ENCODE measurements around the gene NEU1. TPM values are rescaled to one million over a fixed set of nuclear protein-coding genes. Genes with fewer than 3 reads are reported as not detected.

NEU1 gene
- polyA plus RNA-seq, result 15.2 and 16.1 TPM in 2 replicates

GRCh38 chr6:31862344-31863235 is at the start of gene NEU1:
NEU1 (minus strand) TSS chr6:31862821; CDS start chr6:31862776, 45 bp downstream.

GRCh38 chr6:31901953-31902643 is 39.5 kb upstream of the NEU1 start, which contains the start of gene ZBTB12:
ZBTB12 (minus strand) TSS chr6:31902086; CDS start chr6:31901305, 781 bp downstream.

GRCh38 chr6:31897612-31898382 is 35.2 kb upstream of the NEU1 start, which contains the start of gene EHMT2:
EHMT2 (minus strand) TSS chr6:31897698; CDS start chr6:31897677, 21 bp downstream.

GRCh38 chr6:31878726-31879125 is 16.1 kb upstream of the NEU1 start, which contains the start of gene SLC44A4:
SLC44A4 (minus strand) TSS chr6:31878997; CDS start chr6:31878980, 17 bp downstream.

GRCh38 chr6:31827286-31828079 is 35.1 kb downstream of the NEU1 start, which contains the start of gene HSPA1B:
HSPA1B (plus strand) TSS chr6:31827738; CDS start chr6:31827951, 213 bp downstream.

GRCh38 chr6:31815025-31815838 is 47.4 kb downstream of the NEU1 start, which contains the start of the genes HSPA1A and HSPA1L:
HSPA1A (plus strand) TSS chr6:31815543; CDS start chr6:31815757, 214 bp downstream.
HSPA1L (minus strand) TSS chr6:31815283; CDS start chr6:31811972, 3,311 bp downstream.

Other genes starting within 250 kb of the NEU1 start
- 2.7 TPM in 1 of 2 replicates, not detected in the other for gene AIF1, start 247.6 kb downstream of the NEU1 start, polyA plus RNA-seq
- 3.7 and 3.8 TPM in 2 replicates for gene PRRC2A, start 242.1 kb downstream of the NEU1 start, polyA plus RNA-seq
- 16.0 and 30.8 TPM in 2 replicates for gene BAG6, start 210.2 kb downstream of the NEU1 start, polyA plus RNA-seq
- 1.8 and 2.4 TPM in 2 replicates for gene APOM, start 206.9 kb downstream of the NEU1 start, polyA plus RNA-seq
- gene C6orf47, start 202.0 kb downstream of the NEU1 start, polyA plus RNA-seq, result 0.39 and 1.3 TPM in 2 replicates
- gene GPANK1, start 197.8 kb downstream of the NEU1 start, polyA plus RNA-seq, result 3.1 and 4.2 TPM in 2 replicates
- gene CSNK2B, start 196.7 kb downstream of the NEU1 start, polyA plus RNA-seq, result 299 and 301 TPM in 2 replicates
- gene LY6G5B, start 192.8 kb downstream of the NEU1 start, polyA plus RNA-seq, result 0.24 and 1.8 TPM in 2 replicates
- gene LY6G5C, start 181.8 kb downstream of the NEU1 start, polyA plus RNA-seq, result 0.29 and 2.4 TPM in 2 replicates
- gene ABHD16A, start 159.5 kb downstream of the NEU1 start, polyA plus RNA-seq, result 67.3 and 71.0 TPM in 2 replicates
- not detected in 2 replicates for gene LY6G6F, start 156.0 kb downstream of the NEU1 start, polyA plus RNA-seq
- gene LY6G6D, start 147.5 kb downstream of the NEU1 start, polyA plus RNA-seq, result not detected in 2 replicates
- not detected in 2 replicates for gene LY6G6C, start 141.1 kb downstream of the NEU1 start, polyA plus RNA-seq
- gene MPIG6B, start 139.4 kb downstream of the NEU1 start, polyA plus RNA-seq, result not detected in 2 replicates
- 2.6 and 7.7 TPM in 2 replicates for gene DDAH2, start 133.5 kb downstream of the NEU1 start, polyA plus RNA-seq
- 1.2 and 1.3 TPM in 2 replicates for gene CLIC1, start 126.3 kb downstream of the NEU1 start, polyA plus RNA-seq
- not detected in 2 replicates for gene MSH5, start 122.8 kb downstream of the NEU1 start, polyA plus RNA-seq
- not detected in 2 replicates for gene SAPCD1, start 100.2 kb downstream of the NEU1 start, polyA plus RNA-seq
- gene VWA7, start 85.5 kb downstream of the NEU1 start, polyA plus RNA-seq, result 3.1 TPM in 1 of 2 replicates, not detected in the other
- 5.9 and 6.1 TPM in 2 replicates for gene VARS1, start 67.1 kb downstream of the NEU1 start, polyA plus RNA-seq
- gene LSM2, start 55.9 kb downstream of the NEU1 start, polyA plus RNA-seq, result 26.3 and 31.0 TPM in 2 replicates
- gene HSPA1L, start 47.5 kb downstream of the NEU1 start, polyA plus RNA-seq, result 0.76 and 1.6 TPM in 2 replicates
- gene HSPA1A, start 47.3 kb downstream of the NEU1 start, polyA plus RNA-seq, result 3.4 and 5.1 TPM in 2 replicates
- 0.20 and 1.7 TPM in 2 replicates for gene HSPA1B, start 35.1 kb downstream of the NEU1 start, polyA plus RNA-seq
- not detected in 2 replicates for gene SLC44A4, start 16.2 kb upstream of the NEU1 start, polyA plus RNA-seq
- gene EHMT2, start 34.9 kb upstream of the NEU1 start, polyA plus RNA-seq, result 5.9 and 11.4 TPM in 2 replicates
- gene ZBTB12, start 39.3 kb upstream of the NEU1 start, polyA plus RNA-seq, result not detected in 2 replicates
- gene C2, start 64.9 kb upstream of the NEU1 start, polyA plus RNA-seq, result 1.2 TPM in 1 of 2 replicates, not detected in the other
- gene CFB, start 83.3 kb upstream of the NEU1 start, polyA plus RNA-seq, result 0.34 TPM in 1 of 2 replicates, not detected in the other
- gene NELFE, start 96.2 kb upstream of the NEU1 start, polyA plus RNA-seq, result 18.1 and 30.7 TPM in 2 replicates
- 8.0 and 11.7 TPM in 2 replicates for gene SKIC2, start 96.4 kb upstream of the NEU1 start, polyA plus RNA-seq
- gene DXO, start 109.3 kb upstream of the NEU1 start, polyA plus RNA-seq, result 9.6 and 21.2 TPM in 2 replicates
- not detected in 2 replicates for gene C4A, start 119.2 kb upstream of the NEU1 start, polyA plus RNA-seq
- not detected in 2 replicates for gene C4B, start 152.0 kb upstream of the NEU1 start, polyA plus RNA-seq
- 0.20 TPM in 1 of 2 replicates, not detected in the other for gene CYP21A2, start 175.6 kb upstream of the NEU1 start, polyA plus RNA-seq
- gene TNXB, start 246.5 kb upstream of the NEU1 start, polyA plus RNA-seq, result not detected in 2 replicates

All from Purkinje cell (primary cell).